ENCODE measurements around the gene CYP27A1.

Gene CYP27A1

DNA sequence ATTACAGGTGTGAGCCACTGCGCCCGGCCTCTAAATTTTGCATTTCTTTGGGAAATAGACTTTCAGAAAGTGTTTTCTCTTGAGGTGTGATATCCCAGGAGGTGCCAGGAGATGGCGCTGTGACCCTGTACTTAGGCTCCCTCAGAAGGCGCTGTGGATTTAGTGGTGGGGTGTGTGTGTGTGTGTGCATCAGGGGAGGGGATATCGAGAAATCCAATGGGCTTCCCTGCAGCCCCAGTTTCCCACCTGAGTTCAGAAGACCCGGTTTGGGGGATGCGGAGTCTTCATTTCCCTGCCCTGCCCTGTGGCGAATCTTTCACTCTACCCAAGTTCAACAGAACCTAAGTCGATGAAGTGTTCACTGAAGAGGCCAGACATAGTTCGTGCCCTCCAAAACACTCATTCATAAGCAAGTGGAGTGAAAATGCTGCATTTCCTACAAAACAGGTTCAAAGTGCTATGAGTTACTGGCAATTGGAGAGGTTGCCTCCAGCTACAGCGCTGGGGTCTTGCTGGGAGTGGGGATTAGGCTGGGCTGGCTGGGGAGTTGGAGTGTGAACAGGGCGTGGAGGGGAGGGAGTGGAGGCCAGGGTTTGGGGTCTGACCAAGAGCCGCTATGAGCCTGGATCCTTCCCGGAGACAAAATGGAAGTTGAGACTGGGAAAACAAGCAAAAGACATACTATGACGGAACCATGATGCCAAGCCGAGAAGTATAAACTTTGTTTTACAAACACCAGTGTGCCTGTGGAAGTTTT lies 71.1 kb downstream of the CYP27A1 start:
- H3K27me3 ChIP-seq: peaks cover 96% of the 10 kb centered on the region
- no peaks in the 10 kb centered on the region for H3K4me1 ChIP-seq (ENCODE audit: control insufficient read depth in 1 of 2, insufficient read depth in 1 of 2, low read depth in 1 of 2, low read length in 1 of 2)
- TF ChIP-seq, protein P1, sequence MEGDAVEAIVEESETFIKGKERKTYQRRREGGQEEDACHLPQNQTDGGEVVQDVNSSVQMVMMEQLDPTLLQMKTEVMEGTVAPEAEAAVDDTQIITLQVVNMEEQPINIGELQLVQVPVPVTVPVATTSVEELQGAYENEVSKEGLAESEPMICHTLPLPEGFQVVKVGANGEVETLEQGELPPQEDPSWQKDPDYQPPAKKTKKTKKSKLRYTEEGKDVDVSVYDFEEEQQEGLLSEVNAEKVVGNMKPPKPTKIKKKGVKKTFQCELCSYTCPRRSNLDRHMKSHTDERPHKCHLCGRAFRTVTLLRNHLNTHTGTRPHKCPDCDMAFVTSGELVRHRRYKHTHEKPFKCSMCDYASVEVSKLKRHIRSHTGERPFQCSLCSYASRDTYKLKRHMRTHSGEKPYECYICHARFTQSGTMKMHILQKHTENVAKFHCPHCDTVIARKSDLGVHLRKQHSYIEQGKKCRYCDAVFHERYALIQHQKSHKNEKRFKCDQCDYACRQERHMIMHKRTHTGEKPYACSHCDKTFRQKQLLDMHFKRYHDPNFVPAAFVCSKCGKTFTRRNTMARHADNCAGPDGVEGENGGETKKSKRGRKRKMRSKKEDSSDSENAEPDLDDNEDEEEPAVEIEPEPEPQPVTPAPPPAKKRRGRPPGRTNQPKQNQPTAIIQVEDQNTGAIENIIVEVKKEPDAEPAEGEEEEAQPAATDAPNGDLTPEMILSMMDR (IDR thresholded peaks at IDR 0.05): peak; percentile 52
- no peaks in the 10 kb centered on the region for H3K9me3 ChIP-seq
- H3K36me3 ChIP-seq: no peaks in the 10 kb centered on the region
- no peak overlapping the region for H3K4me3 ChIP-seq (ENCODE audit: low read depth in 1 of 2, low read length in 1 of 2)
- no peak overlapping the region for H3K27ac ChIP-seq

DNA sequence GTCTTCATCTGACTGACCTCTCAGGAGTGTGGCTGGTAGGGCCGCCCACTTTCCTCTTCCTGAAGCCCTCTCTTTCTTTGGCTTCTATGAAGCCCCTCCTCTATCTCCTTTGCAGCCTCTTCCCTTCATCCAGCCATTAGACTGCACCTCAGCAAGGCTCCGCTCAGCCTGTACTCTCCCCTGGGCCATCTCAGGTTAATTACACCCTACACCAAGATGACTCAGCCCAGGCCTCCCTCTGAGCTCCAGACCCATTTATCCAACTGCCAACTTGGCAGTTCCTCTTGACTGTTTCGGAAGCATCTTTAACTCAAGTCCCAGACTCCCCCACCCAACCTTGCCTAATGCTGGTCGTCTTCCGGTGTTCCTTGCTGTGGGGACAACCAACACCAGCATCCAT lies 71.8 kb downstream of the CYP27A1 start:
- Histone ChIP-seq H3K27me3 (peaks cover 96% of the 10 kb centered on the region), H3K4me3 (ENCODE audit: low read depth in 1 of 2, low read length in 1 of 2) (no peak overlapping the region), H3K9me3 (no peaks in the 10 kb centered on the region), H3K27ac (no peak overlapping the region), H3K36me3 (no peaks in the 10 kb centered on the region), H3K4me1 (ENCODE audit: control insufficient read depth in 1 of 2, insufficient read depth in 1 of 2, low read depth in 1 of 2, low read length in 1 of 2) (no peaks in the 10 kb centered on the region)
- TF ChIP-seq, protein P1 (IDR thresholded peaks at IDR 0.05): no peak

DNA sequence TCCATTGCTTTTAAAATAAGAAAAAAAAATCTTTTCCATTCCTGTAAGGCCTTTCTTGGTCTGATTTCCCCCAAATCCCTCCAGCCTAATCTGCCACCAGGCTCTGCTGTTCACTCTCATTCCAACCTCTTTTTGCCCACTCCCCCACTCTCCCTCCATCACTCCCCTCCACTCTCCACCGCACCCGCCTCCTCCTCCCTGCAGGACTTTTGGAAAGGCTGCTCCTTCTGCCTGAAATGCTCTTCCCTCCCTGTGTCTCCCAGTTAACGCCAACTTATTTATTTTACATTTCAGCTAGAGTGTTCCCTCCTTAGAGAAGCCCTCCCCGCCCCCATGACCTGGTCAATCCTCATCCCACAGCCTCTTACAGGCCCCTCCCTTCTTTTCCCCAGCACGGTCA lies 72.9 kb downstream of the CYP27A1 start:
- H3K4me1 ChIP-seq (ENCODE audit: control insufficient read depth in 1 of 2, insufficient read depth in 1 of 2, low read depth in 1 of 2, low read length in 1 of 2): no peaks in the 10 kb centered on the region
- no peak overlapping the region for H3K4me3 ChIP-seq (ENCODE audit: low read depth in 1 of 2, low read length in 1 of 2)
- no peaks in the 10 kb centered on the region for H3K9me3 ChIP-seq
- no peak overlapping the region for H3K27ac ChIP-seq
- H3K36me3 ChIP-seq: no peaks in the 10 kb centered on the region
- H3K27me3 ChIP-seq: peaks cover 97% of the 10 kb centered on the region
- TF ChIP-seq, protein P1 (IDR thresholded peaks at IDR 0.05): no peak

DNA sequence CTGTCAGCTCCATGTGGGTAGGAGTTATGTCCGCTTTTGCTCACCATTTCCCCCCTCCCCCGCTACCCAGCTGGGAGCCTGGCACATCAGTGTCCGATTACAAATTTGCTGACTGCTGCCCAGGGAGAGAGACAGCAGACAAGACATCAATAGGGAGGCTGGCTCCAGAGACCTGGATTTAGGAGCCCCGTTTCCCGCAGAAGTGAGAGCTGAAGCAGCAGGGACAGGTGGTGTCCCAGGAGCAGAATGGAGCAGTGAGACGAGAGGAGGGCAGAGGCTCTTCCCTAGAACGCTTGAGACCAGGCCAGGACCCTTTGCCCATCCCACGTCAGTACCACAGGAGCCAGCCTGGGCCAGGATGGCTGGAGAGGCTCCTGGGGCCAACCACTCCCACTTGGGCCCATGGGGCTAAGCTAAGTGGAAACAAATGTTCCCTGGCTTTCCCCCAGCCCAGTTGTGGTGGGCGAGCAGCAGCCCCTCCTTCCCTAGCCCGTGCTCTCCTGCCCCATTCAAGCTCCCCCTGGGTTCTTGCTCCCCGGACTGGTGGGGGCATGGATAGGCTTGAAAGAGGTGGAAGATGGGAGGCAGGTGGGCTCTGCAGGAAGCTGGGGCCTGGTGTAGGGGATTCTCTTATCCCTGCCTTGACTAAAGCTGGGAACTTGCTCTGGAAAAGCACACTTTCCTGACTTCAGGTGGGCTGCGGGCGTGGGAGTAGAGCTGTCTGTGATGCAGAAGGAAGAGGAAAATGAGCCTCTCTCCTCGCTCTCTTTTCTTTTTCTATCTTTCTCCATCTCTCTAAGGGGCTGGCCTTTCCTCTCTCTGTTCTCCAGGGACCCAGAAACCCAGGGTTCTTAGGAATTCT lies 73.6 kb downstream of the CYP27A1 start:
- H3K27me3 ChIP-seq: peaks cover 99% of the 10 kb centered on the region
- no peaks in the 10 kb centered on the region for H3K4me1 ChIP-seq (ENCODE audit: control insufficient read depth in 1 of 2, insufficient read depth in 1 of 2, low read depth in 1 of 2, low read length in 1 of 2)
- H3K4me3 ChIP-seq (ENCODE audit: low read depth in 1 of 2, low read length in 1 of 2): no peak overlapping the region
- H3K9me3 ChIP-seq: no peaks in the 10 kb centered on the region
- no peak overlapping the region for H3K27ac ChIP-seq
- TF ChIP-seq, protein P1 (IDR thresholded peaks at IDR 0.05): no peak
- H3K36me3 ChIP-seq: no peaks in the 10 kb centered on the region

DNA sequence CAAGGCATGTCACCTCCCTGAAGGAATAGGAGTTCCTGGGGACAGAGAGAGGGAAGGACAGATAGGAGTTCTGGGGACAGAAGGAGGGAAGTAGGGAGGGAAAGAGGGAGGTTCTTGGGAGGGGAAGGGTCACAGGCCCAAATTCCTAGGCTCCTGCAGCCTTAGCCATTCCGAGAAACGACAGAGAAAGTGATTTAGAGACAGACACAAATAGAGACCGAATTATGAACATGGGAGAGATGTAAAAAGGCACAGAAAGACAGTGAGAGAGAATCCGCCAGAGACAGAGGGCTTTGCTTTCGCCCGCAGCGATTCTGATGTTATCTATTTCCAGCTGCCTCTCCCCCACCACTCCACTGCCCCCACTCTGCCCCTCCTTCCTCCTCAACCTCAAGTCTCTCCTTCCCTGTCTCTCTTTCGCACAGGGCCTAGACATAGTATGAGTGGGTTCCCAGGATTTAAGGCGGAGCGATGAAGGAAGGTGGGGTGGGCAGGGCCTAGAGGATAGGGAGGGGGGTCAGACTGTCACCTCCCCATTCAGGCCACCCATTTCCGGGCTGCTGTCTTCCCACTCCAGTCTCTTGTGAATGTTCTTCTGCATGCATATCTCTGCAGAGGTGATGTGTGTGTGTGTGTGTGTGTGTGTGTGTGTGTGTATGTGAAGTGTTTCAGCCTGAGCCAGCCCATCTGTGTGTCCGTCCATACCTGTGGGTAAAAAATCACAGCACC lies 74.4 kb downstream of the CYP27A1 start:
- H3K4me1 ChIP-seq (ENCODE audit: control insufficient read depth in 1 of 2, insufficient read depth in 1 of 2, low read depth in 1 of 2, low read length in 1 of 2): no peaks in the 10 kb centered on the region
- H3K27me3 ChIP-seq: peaks cover 100% of the 10 kb centered on the region
- TF ChIP-seq, protein P1 (IDR thresholded peaks at IDR 0.05): no peak

More for the DNA sequence above, 74.4 kb downstream of the CYP27A1 start:
- Histone ChIP-seq H3K36me3 (no peaks in the 10 kb centered on the region), H3K27ac (no peak overlapping the region), H3K9me3 (no peaks in the 10 kb centered on the region), H3K4me3 (ENCODE audit: low read depth in 1 of 2, low read length in 1 of 2) (no peak overlapping the region)
